Smooth muscle cell (in vitro differentiated cells): Measurements from ENCODE around the gene DHRS12. TPM values are rescaled to one million over a fixed set of nuclear protein-coding genes. Genes with fewer than 3 reads are reported as not detected.

Experiments
- DNase-seq: peaks from one replicate; lab custom pipeline; 2025; ENCODE audit not compliant: unreplicated experiment; lab: John Stamatoyannopoulos, UW
- H2AFZ ChIP-seq: fragments of 200-600 bp; sonication (generic); 2 replicates; pipeline ENCODE4 v1.6.0; 2016; ENCODE audit warnings: antibody characterized with exemption, low read depth, mild to moderate bottlenecking
- H3F3A ChIP-seq: fragments of 200-600 bp; sonication (generic); 2 replicates; pipeline ENCODE4 v1.6.0; 2017; ENCODE audit warnings: antibody characterized with exemption, low read depth
- H3K27ac ChIP-seq: fragments of 200-600 bp; sonication (generic); 2 replicates; pipeline ENCODE4 v1.5.1; 2016; ENCODE audit warnings: low read depth, mild to moderate bottlenecking
- H3K27me3 ChIP-seq: fragments of 200-600 bp; sonication (generic); 2 replicates; pipeline ENCODE4 v1.6.1; 2016; ENCODE audit warnings: low read depth, mild to moderate bottlenecking
- H3K36me3 ChIP-seq: fragments of 200-600 bp; sonication (generic); 2 replicates; pipeline ENCODE4 v1.5.1; 2016; ENCODE audit warnings: low read depth
- H3K4me1 ChIP-seq: fragments of 200-600 bp; sonication (generic); 2 replicates; pipeline ENCODE4 v1.5.1; 2016; ENCODE audit warnings: low read depth
- H3K4me2 ChIP-seq: fragments of 200-600 bp; sonication (generic); 2 replicates; pipeline ENCODE4 v1.6.0; 2016; ENCODE audit warnings: mild to moderate bottlenecking
- H3K4me3 ChIP-seq: fragments of 200-600 bp; sonication (generic); 2 replicates; pipeline ENCODE4 v1.5.1; 2016; ENCODE audit warnings: mild to moderate bottlenecking
- H3K79me2 ChIP-seq: fragments of 200-600 bp; sonication (generic); 2 replicates; pipeline ENCODE4 v1.6.0; 2016; ENCODE audit warnings: low read depth, mild to moderate bottlenecking
- H3K9ac ChIP-seq: fragments of 200-600 bp; sonication (generic); 2 replicates; pipeline ENCODE4 v1.6.0; 2016; ENCODE audit warnings: low read depth
- H3K9me3 ChIP-seq: fragments of 200-600 bp; sonication (generic); replicated peaks from 2 replicates; pipeline ENCODE4 v1.5.1; 2016; ENCODE audit warnings: low read depth
- H4K20me1 ChIP-seq: fragments of 200-600 bp; sonication (generic); 2 replicates; pipeline ENCODE4 v1.6.0; 2016; ENCODE audit warnings: low read depth
- WGBS: methylation state at CpG from one replicate; pipeline ENCODE4 v1.1.7; 2016; ENCODE audit warnings: low lambda C conversion rate; 5-methylcytosine and 5-hydroxymethylcytosine counted together
- polyA plus RNA-seq: library from polyadenylated mRNA; unstranded; fragments of >200 nt; fragmentation: Nextera tagmentation; extraction: Ambion mirVana; gene quantifications from 2 replicates; pipeline ENCODE4 v1.2.1, GENCODE V29; 2016
- total RNA-seq: library from RNA; depleted of rRNA; stranded (reverse); fragments of >200 nt; gene quantifications from 2 replicates; pipeline ENCODE4 v1.2.3, GENCODE V29; 2014
- TF ChIP-seq, protein P1 (sequence below): fragments of 200-600 bp; sonication (generic); IDR thresholded peaks from 2 replicates; pipeline ENCODE4 v1.5.1; 2017; ENCODE audit warnings: borderline replicate concordance, mild to moderate bottlenecking, antibody characterized with exemption; ENCODE audit not compliant: insufficient read depth, poor library complexity, severe bottlenecking

DHRS12 gene
- total and polyA plus RNA-seq, 2 experiments from 2014 or later, result 5.7 to 9.9 TPM

DNA sequence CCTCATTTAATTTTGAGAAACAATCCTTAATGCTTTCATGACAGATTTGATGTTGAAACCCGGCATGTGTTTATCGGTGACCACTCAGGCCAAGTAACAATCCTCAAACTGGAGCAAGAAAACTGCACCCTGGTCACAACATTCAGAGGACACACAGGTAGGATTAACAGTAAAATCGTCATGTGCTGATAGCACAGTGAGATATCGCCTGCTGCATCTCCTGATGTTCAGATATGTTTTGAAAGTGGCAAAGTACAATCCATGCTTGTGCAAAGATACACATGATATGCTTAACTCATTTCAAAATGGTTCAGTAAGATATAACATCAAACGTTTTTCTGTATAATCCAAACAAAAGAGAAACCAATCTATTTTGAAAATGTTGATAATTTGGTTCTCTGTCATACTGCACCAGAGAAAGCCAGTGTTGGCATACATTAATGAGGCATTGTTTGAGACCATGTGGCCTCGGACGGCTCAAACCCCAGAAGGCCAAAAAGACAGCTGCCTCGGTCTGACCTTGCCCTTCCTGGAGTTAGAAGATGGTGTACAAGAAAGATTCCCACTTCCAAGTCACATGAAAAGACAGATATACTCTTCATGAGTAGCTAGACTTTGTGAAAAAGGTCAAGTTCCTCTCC is 76.2 kb downstream of the DHRS12 start:
- Histone ChIP-seq H3K4me1 (peaks cover 22% of the 10 kb centered on the region), H3K36me3 (no peaks in the 10 kb centered on the region), H3K9me3 (no peaks in the 10 kb centered on the region), H3F3A (peaks cover 42% of the 10 kb centered on the region), H3K27ac (peak overlapping the region; percentile 100), H2AFZ (no peak overlapping the region), H3K9ac (no peak overlapping the region), H3K4me3 (no peak overlapping the region), H3K4me2 (peak overlapping the region; percentile 88), H4K20me1 (no peaks in the 10 kb centered on the region), H3K27me3 (no peaks in the 10 kb centered on the region), H3K79me2 (no peaks in the 10 kb centered on the region)
- TF ChIP-seq, protein P1, sequence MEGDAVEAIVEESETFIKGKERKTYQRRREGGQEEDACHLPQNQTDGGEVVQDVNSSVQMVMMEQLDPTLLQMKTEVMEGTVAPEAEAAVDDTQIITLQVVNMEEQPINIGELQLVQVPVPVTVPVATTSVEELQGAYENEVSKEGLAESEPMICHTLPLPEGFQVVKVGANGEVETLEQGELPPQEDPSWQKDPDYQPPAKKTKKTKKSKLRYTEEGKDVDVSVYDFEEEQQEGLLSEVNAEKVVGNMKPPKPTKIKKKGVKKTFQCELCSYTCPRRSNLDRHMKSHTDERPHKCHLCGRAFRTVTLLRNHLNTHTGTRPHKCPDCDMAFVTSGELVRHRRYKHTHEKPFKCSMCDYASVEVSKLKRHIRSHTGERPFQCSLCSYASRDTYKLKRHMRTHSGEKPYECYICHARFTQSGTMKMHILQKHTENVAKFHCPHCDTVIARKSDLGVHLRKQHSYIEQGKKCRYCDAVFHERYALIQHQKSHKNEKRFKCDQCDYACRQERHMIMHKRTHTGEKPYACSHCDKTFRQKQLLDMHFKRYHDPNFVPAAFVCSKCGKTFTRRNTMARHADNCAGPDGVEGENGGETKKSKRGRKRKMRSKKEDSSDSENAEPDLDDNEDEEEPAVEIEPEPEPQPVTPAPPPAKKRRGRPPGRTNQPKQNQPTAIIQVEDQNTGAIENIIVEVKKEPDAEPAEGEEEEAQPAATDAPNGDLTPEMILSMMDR, result no peak
- DNase-seq, result no peak
- 91% methylated on average over 8 of the region's 8 CpGs for WGBS

DNA sequence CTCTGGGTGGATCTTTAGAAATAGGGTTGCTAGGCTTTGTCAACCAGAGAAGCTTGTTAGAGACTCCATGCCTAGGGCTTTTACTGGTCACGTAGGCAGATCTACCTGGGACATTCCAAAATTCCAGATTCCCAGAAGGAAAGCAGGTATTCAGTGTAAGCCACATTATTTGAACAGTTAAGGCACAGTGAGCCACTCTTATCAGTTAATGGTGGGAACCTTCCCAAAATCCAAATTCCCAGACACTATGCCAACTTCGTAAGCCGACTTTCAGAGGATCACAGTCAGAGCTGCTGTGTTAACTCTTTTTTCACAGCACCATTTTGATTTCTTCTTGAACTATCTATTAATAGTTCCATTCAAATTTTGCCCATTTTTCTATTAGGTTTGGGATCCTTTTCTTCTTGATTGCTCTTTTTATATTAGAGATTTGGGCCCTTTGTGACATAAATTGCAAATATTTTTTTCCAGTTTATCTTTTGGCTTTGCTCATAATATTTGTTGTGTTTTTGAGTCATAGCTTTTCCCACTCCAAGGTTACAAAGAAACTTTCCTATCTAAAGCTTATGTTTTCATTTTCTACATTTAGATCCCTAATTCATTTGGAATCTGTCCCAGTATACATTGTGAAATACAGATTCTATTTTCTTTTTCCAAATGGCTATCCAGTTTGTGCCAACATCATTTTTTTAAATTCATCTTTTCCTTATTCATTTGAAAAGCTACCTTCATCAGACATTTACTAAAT is 77.3 kb downstream of the DHRS12 start:
- Histone ChIP-seq H2AFZ (no peak overlapping the region), H3K4me3 (no peak overlapping the region), H3K36me3 (no peaks in the 10 kb centered on the region), H3K9me3 (no peaks in the 10 kb centered on the region), H3K27me3 (no peaks in the 10 kb centered on the region), H3K79me2 (no peaks in the 10 kb centered on the region), H3K4me1 (peaks cover 21% of the 10 kb centered on the region), H3K4me2 (peak overlapping the region; percentile 54), H3F3A (peaks cover 42% of the 10 kb centered on the region), H4K20me1 (no peaks in the 10 kb centered on the region), H3K9ac (peak overlapping the region; percentile 13), H3K27ac (peak overlapping the region; percentile 100)
- DNase-seq, result no peak
- TF ChIP-seq, protein P1, result no peak
- WGBS, result 36% methylated on average over 3 of the region's 3 CpGs

- H2AFZ ChIP-seq, result no peak overlapping the region
- DNase-seq, result no peak
- peak overlapping the region; percentile 12 for H3K27ac ChIP-seq
- no peaks in the 10 kb centered on the region for H3K9me3 ChIP-seq
- no peak overlapping the region for H3K4me3 ChIP-seq
- peaks cover 15% of the 10 kb centered on the region for H3K4me1 ChIP-seq
- no peak overlapping the region for H3K9ac ChIP-seq
- no peaks in the 10 kb centered on the region for H3K79me2 ChIP-seq
- no peak overlapping the region for H3K4me2 ChIP-seq
- no peaks in the 10 kb centered on the region for H4K20me1 ChIP-seq
- peaks cover 25% of the 10 kb centered on the region for H3F3A ChIP-seq
- TF ChIP-seq, protein P1, result no peak
- no peaks in the 10 kb centered on the region for H3K27me3 ChIP-seq
- H3K36me3 ChIP-seq, result no peaks in the 10 kb centered on the region
Observed at GRCh38 chr13:51724721-51725120, 79.2 kb downstream of the DHRS12 start.
